ENCODE data around the gene SCMH1.

GRCh38 chr1:40985875-40986274 is 256.2 kb downstream of the SCMH1 start:
- TF ChIP-seq, protein P1, sequence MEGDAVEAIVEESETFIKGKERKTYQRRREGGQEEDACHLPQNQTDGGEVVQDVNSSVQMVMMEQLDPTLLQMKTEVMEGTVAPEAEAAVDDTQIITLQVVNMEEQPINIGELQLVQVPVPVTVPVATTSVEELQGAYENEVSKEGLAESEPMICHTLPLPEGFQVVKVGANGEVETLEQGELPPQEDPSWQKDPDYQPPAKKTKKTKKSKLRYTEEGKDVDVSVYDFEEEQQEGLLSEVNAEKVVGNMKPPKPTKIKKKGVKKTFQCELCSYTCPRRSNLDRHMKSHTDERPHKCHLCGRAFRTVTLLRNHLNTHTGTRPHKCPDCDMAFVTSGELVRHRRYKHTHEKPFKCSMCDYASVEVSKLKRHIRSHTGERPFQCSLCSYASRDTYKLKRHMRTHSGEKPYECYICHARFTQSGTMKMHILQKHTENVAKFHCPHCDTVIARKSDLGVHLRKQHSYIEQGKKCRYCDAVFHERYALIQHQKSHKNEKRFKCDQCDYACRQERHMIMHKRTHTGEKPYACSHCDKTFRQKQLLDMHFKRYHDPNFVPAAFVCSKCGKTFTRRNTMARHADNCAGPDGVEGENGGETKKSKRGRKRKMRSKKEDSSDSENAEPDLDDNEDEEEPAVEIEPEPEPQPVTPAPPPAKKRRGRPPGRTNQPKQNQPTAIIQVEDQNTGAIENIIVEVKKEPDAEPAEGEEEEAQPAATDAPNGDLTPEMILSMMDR (IDR thresholded peaks at IDR 0.05; ENCODE audit: extremely low read depth in 1 of 2, insufficient read depth in 1 of 2, low read depth in 1 of 2, low read length in 2 of 2): no peak
- no peak for TF ChIP-seq MYC (IDR thresholded peaks at IDR 0.05; ENCODE audit: low read depth, low read length)
- TF ChIP-seq POLR2A (IDR thresholded peaks at IDR 0.05; ENCODE audit: low read depth, low read length): no peak
- no peak for TF ChIP-seq FOS (IDR thresholded peaks at IDR 0.05; ENCODE audit: borderline replicate concordance, insufficient read depth, low read length)
- TF ChIP-seq JUN (IDR thresholded peaks at IDR 0.05; ENCODE audit: borderline replicate concordance, insufficient read depth, insufficient read length, low read depth): no peak
- no peak for TF ChIP-seq EZH2 (IDR thresholded peaks at IDR 0.05; ENCODE audit: borderline replicate concordance, low read depth, low read length, severe bottlenecking)
- TF ChIP-seq POLR2AphosphoS5 (IDR thresholded peaks at IDR 0.05; ENCODE audit: insufficient read depth, low read depth, low read length): no peak
- no peak for TF ChIP-seq GATA2 (IDR thresholded peaks at IDR 0.05; ENCODE audit: insufficient read depth, insufficient read length, low read depth, low read length)

All from endothelial cell of umbilical vein (primary cell).